Measurements from ENCODE around the gene MAGI2. TPM values are rescaled to one million over a fixed set of nuclear protein-coding genes. Genes with fewer than 3 reads are reported as not detected.

MAGI2 gene
- total and polyA plus RNA-seq, 2 donors (not counting 3 experiments of a cell fraction or from before 2014, with no cell fraction given), result 0.28 to 6.0 TPM

DNA sequence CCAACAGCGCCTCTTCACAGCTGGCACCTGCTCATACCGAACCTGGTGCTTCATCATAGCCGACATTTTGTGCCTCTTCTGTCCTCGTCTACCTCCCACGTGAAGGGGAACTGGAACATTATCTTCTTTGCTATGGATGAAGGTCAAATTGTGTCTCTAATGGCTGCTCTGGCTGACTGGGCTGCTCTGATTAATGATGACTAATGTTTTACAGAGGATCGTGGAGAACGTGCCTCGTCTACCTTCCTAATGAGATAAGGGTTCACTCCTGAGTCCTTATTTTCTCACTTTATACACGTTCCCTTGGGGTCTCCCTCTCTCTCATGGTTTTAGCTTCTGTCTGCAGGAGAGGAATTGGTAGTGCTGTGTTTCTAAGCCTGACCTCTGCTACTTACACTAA, 1234.6 kb downstream of the MAGI2 start:
- H3K27me3 ChIP-seq (ENCODE audit: control insufficient read depth in 2 of 2, insufficient read depth in 2 of 2, low read length in 2 of 2), result peaks cover 0 to 5% of the 10 kb centered on the region in 2 experiments
- H3K36me3 ChIP-seq (ENCODE audit: control insufficient read depth in 2 of 2, extremely low read depth in 1 of 2, insufficient read depth in 2 of 2, low read length in 2 of 2), result no peaks in the 10 kb centered on the region
- dilution Hi-C loops (cut with MboI; ENCODE audit: extremely low pct_ligation_motif_present, low sequenced_read_pairs), result no loop called here
- H3K9me3 ChIP-seq (replicated peaks; ENCODE audit: control insufficient read depth, insufficient read depth, low read length), result no peaks in the 10 kb centered on the region
- H3K9ac ChIP-seq (replicated peaks; ENCODE audit: extremely low read depth, insufficient read depth, low read length), result no peak overlapping the region
- no peaks in the 10 kb centered on the region for H3K4me1 ChIP-seq (ENCODE audit: control insufficient read depth, extremely low read depth, insufficient read depth, low read length)
- H2AFZ ChIP-seq (ENCODE audit: low read depth, low read length), result no peak overlapping the region
- no peaks in the 10 kb centered on the region for H3K79me2 ChIP-seq (ENCODE audit: control insufficient read depth, insufficient read depth, low read length)
- FAIRE-seq (no peak), DNase-seq (ENCODE audit: low read depth, low spot score) (no peak)
- intact Hi-C loops (cut with micrococcal nuclease), result no loop called here
- no peaks in the 10 kb centered on the region for H4K20me1 ChIP-seq (replicated peaks; ENCODE audit: control insufficient read depth, extremely low read depth, insufficient read depth, low read length)
- no peak overlapping the region for H3K4me2 ChIP-seq (ENCODE audit: insufficient read depth, low read length)
- CTCF ChIA-PET, result no interaction called here
- POLR2A ChIA-PET, result no interaction called here
- TF ChIP-seq GATA2 (IDR thresholded peaks at IDR 0.05; ENCODE audit: insufficient read depth, insufficient read length, low read depth, low read length) (no peak), FOS (IDR thresholded peaks at IDR 0.05; ENCODE audit: borderline replicate concordance, insufficient read depth, low read length) (no peak), MYC (IDR thresholded peaks at IDR 0.05; ENCODE audit: low read depth, low read length) (no peak), JUN (IDR thresholded peaks at IDR 0.05; ENCODE audit: borderline replicate concordance, insufficient read depth, insufficient read length, low read depth) (no peak), POLR2A (IDR thresholded peaks at IDR 0.05; ENCODE audit: low read depth, low read length) (no peak), POLR2AphosphoS5 (IDR thresholded peaks at IDR 0.05; ENCODE audit: insufficient read depth, low read depth, low read length) (no peak), EZH2 (IDR thresholded peaks at IDR 0.05; ENCODE audit: borderline replicate concordance, low read depth, low read length, severe bottlenecking) (no peak)
- TF ChIP-seq, protein P1, sequence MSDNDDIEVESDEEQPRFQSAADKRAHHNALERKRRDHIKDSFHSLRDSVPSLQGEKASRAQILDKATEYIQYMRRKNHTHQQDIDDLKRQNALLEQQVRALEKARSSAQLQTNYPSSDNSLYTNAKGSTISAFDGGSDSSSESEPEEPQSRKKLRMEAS (IDR thresholded peaks at IDR 0.05; ENCODE audit: insufficient read depth, insufficient read length), result no peak
- TF ChIP-seq, protein P2, sequence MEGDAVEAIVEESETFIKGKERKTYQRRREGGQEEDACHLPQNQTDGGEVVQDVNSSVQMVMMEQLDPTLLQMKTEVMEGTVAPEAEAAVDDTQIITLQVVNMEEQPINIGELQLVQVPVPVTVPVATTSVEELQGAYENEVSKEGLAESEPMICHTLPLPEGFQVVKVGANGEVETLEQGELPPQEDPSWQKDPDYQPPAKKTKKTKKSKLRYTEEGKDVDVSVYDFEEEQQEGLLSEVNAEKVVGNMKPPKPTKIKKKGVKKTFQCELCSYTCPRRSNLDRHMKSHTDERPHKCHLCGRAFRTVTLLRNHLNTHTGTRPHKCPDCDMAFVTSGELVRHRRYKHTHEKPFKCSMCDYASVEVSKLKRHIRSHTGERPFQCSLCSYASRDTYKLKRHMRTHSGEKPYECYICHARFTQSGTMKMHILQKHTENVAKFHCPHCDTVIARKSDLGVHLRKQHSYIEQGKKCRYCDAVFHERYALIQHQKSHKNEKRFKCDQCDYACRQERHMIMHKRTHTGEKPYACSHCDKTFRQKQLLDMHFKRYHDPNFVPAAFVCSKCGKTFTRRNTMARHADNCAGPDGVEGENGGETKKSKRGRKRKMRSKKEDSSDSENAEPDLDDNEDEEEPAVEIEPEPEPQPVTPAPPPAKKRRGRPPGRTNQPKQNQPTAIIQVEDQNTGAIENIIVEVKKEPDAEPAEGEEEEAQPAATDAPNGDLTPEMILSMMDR (IDR thresholded peaks at IDR 0.05; ENCODE audit: extremely low read depth in 1 of 2, insufficient read depth in 1 of 2, low read depth in 1 of 2, low read length in 2 of 2), result no peak
- H3K27ac ChIP-seq (ENCODE audit: insufficient read depth, low read depth, low read length), result no peak overlapping the region
- no peaks in the 10 kb centered on the region for H3K9me1 ChIP-seq (replicated peaks; ENCODE audit: control insufficient read depth, extremely low read depth, insufficient read depth, low read length)
- BruUV-seq (replicated peaks), result no TSS peak
- H3K4me3 ChIP-seq (replicated peaks in 1 of 3; ENCODE audit: insufficient read depth in 1 of 3, low read depth in 1 of 3, low read length in 3 of 3), result no peak overlapping the region
